Adrenal gland (tissue), 12 donors: ENCODE data around the gene ARHGAP32. TPM values are rescaled to one million over a fixed set of nuclear protein-coding genes. Genes with fewer than 3 reads are reported as not detected.

Source experiments
- DNase-seq, 7 donors: peaks; one replicate each; pipeline ENCODE4 v3.0.0-alpha.2; 2019 to 2020
- H3K27ac ChIP-seq, 5 donors: fragments of 200-600 bp; sonication (generic) in 4 of 5; 1 replicate in 3 of 5; 2 replicates in 2 of 5; pipeline versions ENCODE4 v1.5.1 to v1.8.0; 2016 to 2020; ENCODE audit warnings: mild to moderate bottlenecking in 1 of 5
- H3K27me3 ChIP-seq: fragments of 200-600 bp; 2 replicates; pipeline ENCODE4 v1.8.0; 2021
- H3K36me3 ChIP-seq, 2 donors: fragments of 200-600 bp; replicated peaks in 1 of 2; 1 replicate in 1 of 2; 2 replicates in 1 of 2; pipeline versions ENCODE4 v1.5.1 to v1.8.0; 2018 to 2022
- H3K4me1 ChIP-seq, 2 donors: fragments of 200-600 bp; replicated peaks in 1 of 2; 1 replicate in 1 of 2; 2 replicates in 1 of 2; pipeline versions ENCODE4 v1.5.1 to v1.8.0; 2018 to 2021
- H3K4me3 ChIP-seq, 4 donors: fragments of 200-600 bp; sonication (generic) in 3 of 4; one replicate each; pipeline ENCODE4 v1.5.1; 2016 to 2018
- H3K9me3 ChIP-seq, 3 donors: fragments of 200-600 bp; sonication (generic) in 1 of 3; replicated peaks in 1 of 3; 1 replicate in 2 of 3; 2 replicates in 1 of 3; pipeline versions ENCODE4 v1.5.1 to v1.8.0; 2016 to 2021
- CTCF ChIP-seq, 6 experiments: fragments of 450-650 bp in 4 of 6; fragments of 200-600 bp in 2 of 6; sonication (generic) in 1 of 6; IDR thresholded peaks; 1 replicate in 5 of 6; 2 replicates in 1 of 6; pipeline versions ENCODE4 v1.5.1 to v1.8.0; 2016 to 2021; ENCODE audit warnings: antibody characterized with exemption in 6 of 6, mild to moderate bottlenecking in 2 of 6, moderate library complexity in 1 of 6
- POLR2A ChIP-seq, 2 donors: fragments of 450-650 bp; IDR thresholded peaks; one replicate each; pipeline ENCODE4 v1.6.1; 2017; ENCODE audit warnings: antibody characterized with exemption in 2 of 2, mild to moderate bottlenecking in 2 of 2, moderate library complexity in 1 of 2
- WGBS, 4 donors: extraction: QIAGEN DNeasy Blood & Tissue Kit in 2 of 4; methylation state at CpG; one replicate each; pipeline versions ENCODE4 v1.1.5 to v1.1.7; 2013 to 2017; 5-methylcytosine and 5-hydroxymethylcytosine counted together
- intact Hi-C, 2 donors: fragments of 100-400 bp; cut with DNase I; formaldehyde crosslinking; loops; one replicate each; pipeline versions ENCODE4 v1.14.1 to v1.15.0; 2022 to 2023
- polyA plus RNA-seq, 3 donors: library from polyadenylated mRNA; stranded (reverse); fragments of 200-250 nt in 2 of 3; fragments of 350-450 nt in 1 of 3; fragmentation: Illumina TruSeq in 1 of 3; extraction: RNeasy Lipid Tissue Mini Kit (QIAGEN cat#74804) in 1 of 3; gene quantifications; one replicate each; pipeline ENCODE4 v1.2.3, GENCODE V29; 2013 to 2014
- total RNA-seq, 9 donors: library from RNA; depleted of rRNA in 4 of 9; stranded (reverse); fragments of >200 nt in 4 of 9; fragments of 120-200 nt in 1 of 9; fragmentation: NEBNext Ultra II Directional in 1 of 9; extraction: Animal tissue kit (Norgen Biotek cat#: 25700) in 1 of 9; gene quantifications; one replicate each; pipeline versions ENCODE4 v1.1.0 to v1.2.4, GENCODE V29; 2013 to 2023
- donor health status: healthy with polysubstance abuse.
- donor health status: Bipolar disorder and iron deficiency.
- donor health status: DM: yes; HTN: yes; CAD: no.
- donor health status: DM: no; HTN: no; CAD: no.
- donor health status: DM: no; HTN: no; CAD: no.
- donor health status: DM: yes; HTN: yes; CAD: no.

The ARHGAP32 gene
- total and polyA plus RNA-seq, 12 donors, result 4.0 to 50.4 (median 26.2) TPM

- Histone ChIP-seq H3K9me3 (no peaks in the 10 kb centered on the region), H3K4me3 (no peak overlapping the region), H3K27me3 (no peaks in the 10 kb centered on the region), H3K27ac (no peak overlapping the region), H3K36me3 (no peaks in the 10 kb centered on the region), H3K4me1 (no peaks in the 10 kb centered on the region)
- no peak for DNase-seq
- WGBS, 4 donors, result 61 to 81% (median 72%) methylated on average over 12 of the region's 12 CpGs
- intact Hi-C loops, result no loop called here
- TF ChIP-seq CTCF (IDR thresholded peaks at IDR 0.05) (no peak), POLR2A (IDR thresholded peaks at IDR 0.05) (no peak)
These were observed 262.1 kb downstream of the ARHGAP32 start for GRCh38 chr11:128929991-128930390.

GRCh38 chr11:128929468-128929867, 262.7 kb downstream of the ARHGAP32 start:
- no peaks in the 10 kb centered on the region for H3K4me1 ChIP-seq
- H3K27ac ChIP-seq, result no peak overlapping the region
- WGBS, 4 donors, result 79 to 86% (median 82%) methylated on average over 5 of the region's 5 CpGs
- no peaks in the 10 kb centered on the region for H3K27me3 ChIP-seq
- no peaks in the 10 kb centered on the region for H3K9me3 ChIP-seq
- H3K4me3 ChIP-seq, result no peak overlapping the region
- no peak for DNase-seq
- H3K36me3 ChIP-seq, result no peaks in the 10 kb centered on the region
- TF ChIP-seq POLR2A (IDR thresholded peaks at IDR 0.05), result no peak
- no peak for TF ChIP-seq CTCF (IDR thresholded peaks at IDR 0.05)
- intact Hi-C loops, result no loop called here

GRCh38 chr11:128928400-128928799, 263.7 kb downstream of the ARHGAP32 start:
- Histone ChIP-seq H3K9me3 (no peaks in the 10 kb centered on the region), H3K4me1 (no peaks in the 10 kb centered on the region), H3K36me3 (no peaks in the 10 kb centered on the region), H3K27me3 (no peaks in the 10 kb centered on the region), H3K27ac (no peak overlapping the region), H3K4me3 (no peak overlapping the region)
- TF ChIP-seq CTCF (IDR thresholded peaks at IDR 0.05) (no peak), POLR2A (IDR thresholded peaks at IDR 0.05) (no peak)
- DNase-seq, result no peak
- intact Hi-C loops, result no loop called here
- WGBS, 4 donors, result 64 to 79% (median 73%) methylated on average over 5 of the region's 5 CpGs

- no peak for TF ChIP-seq POLR2A (IDR thresholded peaks at IDR 0.05)
- no peak for TF ChIP-seq CTCF (IDR thresholded peaks at IDR 0.05)
- 86 to 89% (median 87%) methylated on average over 10 to 12 of the region's 12 CpGs for WGBS, 4 donors
- Histone ChIP-seq H3K9me3 (no peaks in the 10 kb centered on the region), H3K4me3 (no peak overlapping the region), H3K36me3 (no peaks in the 10 kb centered on the region), H3K27ac (no peak overlapping the region), H3K27me3 (no peaks in the 10 kb centered on the region), H3K4me1 (no peaks in the 10 kb centered on the region)
- DNase-seq, result no peak
- intact Hi-C loops, result no loop called here
These were observed 264.3 kb downstream of the ARHGAP32 start for GRCh38 chr11:128927683-128928336.
